NCI-H345 (cell line): ENCODE results near the gene VKORC1L1.
"Not testable (repeated sequence)": the region's sequence is repeated elsewhere in the genome, so short reads cannot be mapped to it uniquely, and the experiment has no call there.

ENCODE experiments used
- DNase-seq: peaks from one replicate; lab custom pipeline; 2025; lab: John Stamatoyannopoulos, UW

Gene VKORC1L1

DNA sequence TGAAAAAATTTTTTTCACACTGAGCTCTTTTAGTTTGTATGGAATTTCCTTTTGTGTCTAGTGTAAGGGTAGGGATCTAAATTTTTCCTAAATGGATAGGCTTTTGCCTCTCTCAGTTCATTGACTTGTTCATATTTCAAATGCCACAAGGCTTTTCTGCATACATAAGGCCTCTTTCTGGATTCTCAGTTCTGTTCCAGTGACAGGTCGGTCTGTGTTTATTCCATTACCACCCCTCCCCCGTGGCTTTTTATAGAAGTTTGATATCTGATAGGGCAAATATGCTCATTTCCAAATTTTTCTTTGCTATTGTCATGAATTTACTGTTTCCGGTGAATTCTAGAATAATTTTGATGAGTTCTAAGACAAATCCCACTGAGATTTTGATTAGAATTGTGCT lies 12.7 kb downstream of the VKORC1L1 start:
- not testable (repeated sequence) for DNase-seq

GRCh38 chr7:65888434-65889156 lies 15.7 kb downstream of the VKORC1L1 start:
- not testable (repeated sequence) for DNase-seq

DNA sequence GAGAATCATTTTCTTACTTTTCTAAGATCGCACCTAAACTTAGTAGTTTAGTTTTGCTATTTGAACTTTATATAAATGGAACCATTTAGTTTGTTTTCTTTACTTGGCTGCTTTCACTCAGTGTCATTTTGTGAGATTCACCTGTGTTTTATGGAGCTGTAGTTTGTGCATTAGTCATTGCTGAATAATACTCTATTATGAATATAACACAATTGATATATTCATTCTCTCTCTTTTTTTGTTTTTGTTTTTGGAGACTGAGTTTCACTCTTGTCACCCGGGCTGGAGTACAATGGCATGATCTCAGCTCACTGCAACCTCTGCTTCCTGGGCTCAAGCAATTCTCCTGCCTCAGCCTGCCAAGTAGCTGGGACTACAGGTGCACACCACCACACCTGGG lies 16.8 kb downstream of the VKORC1L1 start:
- not testable (repeated sequence) for DNase-seq

GRCh38 chr7:65892161-65892560 lies 19.3 kb downstream of the VKORC1L1 start:
- no peak for DNase-seq

GRCh38 chr7:65892835-65893234 lies 20.0 kb downstream of the VKORC1L1 start:
- DNase-seq = no peak

DNA sequence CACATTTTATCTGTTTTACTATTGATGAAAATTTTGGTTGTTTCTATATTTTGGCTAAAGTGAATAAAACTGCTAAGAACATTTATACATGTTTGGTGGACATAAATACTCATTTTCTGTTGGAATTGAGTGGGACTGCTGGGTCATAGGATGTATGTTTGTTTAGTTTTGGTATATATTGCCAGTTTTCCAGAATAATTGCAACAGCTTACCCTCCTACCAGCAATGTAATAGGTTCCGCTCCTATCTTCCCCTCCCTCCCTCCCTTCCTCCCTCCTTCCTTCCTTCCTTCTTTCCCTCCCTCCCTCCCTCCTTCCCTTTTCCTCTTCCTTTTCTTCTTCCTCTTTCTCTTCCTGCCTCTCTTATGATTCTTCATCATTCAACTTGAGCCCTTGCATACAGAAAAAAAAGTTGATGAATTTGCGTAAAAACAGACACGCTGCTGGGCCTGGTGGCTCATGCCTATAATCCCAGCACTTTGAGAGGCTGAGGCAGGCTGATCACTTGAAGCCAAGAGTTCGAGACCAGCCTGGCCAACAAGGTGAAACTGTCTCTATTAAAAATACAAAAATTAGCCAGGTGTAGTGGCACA lies 23.5 kb downstream of the VKORC1L1 start:
- DNase-seq = no peak

DNA sequence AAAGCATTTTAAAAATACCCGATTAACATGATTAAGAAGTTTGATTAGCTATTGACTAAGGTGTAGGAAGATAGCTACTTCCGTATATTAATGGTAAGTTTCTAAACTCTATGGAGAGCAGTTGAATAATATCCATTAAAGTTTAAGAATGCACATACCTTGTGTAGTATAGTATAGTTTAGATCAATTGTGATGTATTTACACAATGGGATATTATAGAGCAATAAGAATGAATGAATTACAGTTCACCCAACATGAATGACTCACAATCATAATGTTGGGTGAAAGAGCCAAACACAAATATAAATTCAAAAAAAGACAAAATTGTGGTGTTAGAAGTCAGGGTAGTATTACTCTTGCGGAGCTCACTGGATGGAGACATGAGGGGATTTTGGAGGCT lies 24.4 kb downstream of the VKORC1L1 start:
- DNase-seq = not testable (repeated sequence)

DNA sequence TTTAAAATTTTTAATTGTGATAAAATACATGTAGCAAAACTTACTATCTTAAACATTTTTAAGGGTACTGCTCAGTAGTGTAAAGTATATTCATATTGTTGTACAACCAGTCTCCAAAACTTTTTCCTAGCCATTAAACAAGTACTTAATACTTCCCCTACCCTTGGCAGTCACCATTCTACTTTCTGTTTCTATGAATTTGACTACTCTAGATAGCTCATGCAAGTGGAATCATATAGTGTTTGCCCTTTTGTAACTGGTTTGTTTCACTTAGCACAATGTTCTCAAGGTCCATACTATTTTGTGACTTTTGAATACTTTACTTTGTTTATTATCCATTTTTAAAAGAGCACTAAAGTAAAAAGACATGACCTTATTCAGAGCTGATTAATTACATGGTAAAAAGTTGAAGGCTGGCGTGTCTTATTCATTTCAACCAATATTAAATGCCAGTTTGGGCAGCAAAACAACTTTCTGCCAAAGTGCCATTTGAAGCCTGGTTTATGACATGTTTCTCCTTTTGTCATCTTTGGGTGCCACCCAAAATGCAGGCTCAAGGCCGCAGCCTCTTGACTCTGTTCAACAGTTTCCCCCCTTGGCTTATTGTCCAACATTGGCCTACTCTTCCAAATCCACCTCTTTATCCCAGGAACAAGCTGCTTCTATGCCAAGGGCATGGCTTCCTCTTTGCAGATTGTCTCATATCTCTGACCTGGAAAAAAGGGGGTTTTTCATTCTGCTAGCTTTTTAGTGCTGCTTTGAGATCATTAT lies 26.0 kb downstream of the VKORC1L1 start:
- not testable (repeated sequence) for DNase-seq

- DNase-seq = no peak
Measured at GRCh38 chr7:65902306-65902705, 29.4 kb downstream of the VKORC1L1 start.

GRCh38 chr7:65907501-65908198 lies 34.8 kb downstream of the VKORC1L1 start:
- DNase-seq = no peak

DNA sequence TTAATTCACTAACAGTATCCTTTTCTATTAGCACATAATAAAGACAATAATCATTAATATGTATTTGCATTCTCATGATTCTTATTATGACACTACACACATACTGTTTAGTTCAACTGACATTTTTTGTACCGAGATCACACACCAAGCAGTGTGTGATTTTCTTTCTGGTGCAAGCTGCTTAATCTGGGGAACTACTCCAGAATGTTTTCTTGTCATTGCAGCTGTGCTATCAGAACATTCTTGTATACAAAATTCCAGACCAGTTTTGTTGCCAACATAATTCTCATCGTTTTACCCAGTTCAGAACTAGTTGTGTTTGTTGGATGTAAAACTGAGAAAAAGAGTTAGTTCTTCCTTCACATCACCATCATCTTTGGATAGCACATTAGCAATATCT lies 37.4 kb downstream of the VKORC1L1 start:
- DNase-seq = no peak

DNA sequence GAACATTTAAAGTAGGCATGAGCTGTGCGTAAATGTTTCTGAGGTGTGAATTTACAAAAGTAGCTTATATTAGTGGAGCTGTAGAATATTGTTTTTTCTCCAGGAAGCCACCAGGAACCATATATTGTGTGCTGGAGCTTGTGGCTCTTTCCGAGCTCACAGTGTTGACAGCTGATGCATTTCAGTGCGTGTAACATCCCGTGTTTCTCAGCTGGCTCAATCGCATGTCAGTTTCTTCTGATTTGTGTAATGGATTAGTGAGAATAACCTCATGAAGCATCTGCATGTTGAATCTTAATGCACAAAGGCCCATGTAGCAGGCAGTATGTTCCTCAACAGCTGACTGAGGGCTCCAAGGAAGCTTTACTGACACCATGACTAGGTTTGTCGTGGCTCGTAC lies 39.4 kb downstream of the VKORC1L1 start:
- DNase-seq = no peak

- DNase-seq = no peak
Measured at GRCh38 chr7:65915921-65916657, 43.2 kb downstream of the VKORC1L1 start.

DNA sequence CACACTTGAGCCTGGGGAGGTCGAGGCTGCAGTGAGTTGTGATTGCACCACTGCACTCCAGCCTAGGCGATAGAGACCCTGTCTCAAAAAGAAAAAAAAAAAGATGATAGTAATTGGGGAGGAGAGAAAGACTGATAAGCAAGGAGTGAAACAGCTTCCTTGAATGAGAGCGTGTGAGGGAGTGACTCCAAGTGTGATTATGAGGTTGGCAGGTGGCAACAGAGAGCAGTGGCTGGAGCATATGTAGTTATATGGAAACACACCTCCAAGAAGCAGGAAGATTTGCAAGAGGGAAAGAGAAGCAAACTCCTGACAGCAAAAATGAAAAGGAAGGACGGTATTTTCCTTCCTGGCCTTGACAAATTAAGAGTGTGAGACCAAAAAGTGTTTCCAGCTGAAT lies 50.4 kb downstream of the VKORC1L1 start:
- no peak for DNase-seq

GRCh38 chr7:65924193-65924592 lies 51.3 kb downstream of the VKORC1L1 start:
- no peak for DNase-seq

DNA sequence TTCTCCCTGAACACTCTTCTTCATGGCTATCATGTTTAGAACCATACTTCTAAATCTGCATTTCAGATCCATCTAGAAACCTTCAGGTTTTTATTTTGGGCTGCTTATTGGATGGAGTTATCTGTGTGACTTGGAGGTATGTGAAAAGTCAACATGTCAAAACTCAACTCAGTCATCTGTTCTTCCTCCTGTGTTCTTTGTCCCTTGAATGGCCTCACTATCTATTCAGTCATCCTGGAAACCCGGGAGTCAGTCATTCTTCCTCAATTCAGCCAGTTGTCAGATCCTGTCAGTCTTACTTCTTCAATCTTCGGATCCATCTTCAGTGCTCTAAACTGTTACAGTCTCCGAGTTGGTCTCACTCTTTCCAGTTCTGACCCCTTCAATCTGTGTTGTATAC lies 52.2 kb downstream of the VKORC1L1 start:
- DNase-seq = no peak

DNA sequence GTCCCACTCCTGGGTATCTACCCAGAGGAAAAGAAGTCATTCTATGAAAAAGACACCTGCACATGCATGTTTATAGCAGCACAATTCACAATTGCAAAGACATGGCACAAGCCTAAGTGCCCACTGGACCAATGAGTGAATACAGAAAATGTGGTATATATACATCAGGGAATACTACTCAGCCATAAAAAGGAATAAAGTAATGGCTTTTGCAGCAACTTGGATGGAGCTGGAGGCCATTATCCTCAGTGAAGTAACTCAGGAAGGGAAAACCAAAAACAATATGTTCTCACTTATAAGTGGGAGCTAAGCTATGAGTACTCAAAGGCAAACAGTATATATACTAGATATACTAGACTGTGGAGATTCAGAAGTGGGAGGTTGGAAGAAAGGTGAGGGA lies 53.7 kb downstream of the VKORC1L1 start:
- no peak for DNase-seq

DNA sequence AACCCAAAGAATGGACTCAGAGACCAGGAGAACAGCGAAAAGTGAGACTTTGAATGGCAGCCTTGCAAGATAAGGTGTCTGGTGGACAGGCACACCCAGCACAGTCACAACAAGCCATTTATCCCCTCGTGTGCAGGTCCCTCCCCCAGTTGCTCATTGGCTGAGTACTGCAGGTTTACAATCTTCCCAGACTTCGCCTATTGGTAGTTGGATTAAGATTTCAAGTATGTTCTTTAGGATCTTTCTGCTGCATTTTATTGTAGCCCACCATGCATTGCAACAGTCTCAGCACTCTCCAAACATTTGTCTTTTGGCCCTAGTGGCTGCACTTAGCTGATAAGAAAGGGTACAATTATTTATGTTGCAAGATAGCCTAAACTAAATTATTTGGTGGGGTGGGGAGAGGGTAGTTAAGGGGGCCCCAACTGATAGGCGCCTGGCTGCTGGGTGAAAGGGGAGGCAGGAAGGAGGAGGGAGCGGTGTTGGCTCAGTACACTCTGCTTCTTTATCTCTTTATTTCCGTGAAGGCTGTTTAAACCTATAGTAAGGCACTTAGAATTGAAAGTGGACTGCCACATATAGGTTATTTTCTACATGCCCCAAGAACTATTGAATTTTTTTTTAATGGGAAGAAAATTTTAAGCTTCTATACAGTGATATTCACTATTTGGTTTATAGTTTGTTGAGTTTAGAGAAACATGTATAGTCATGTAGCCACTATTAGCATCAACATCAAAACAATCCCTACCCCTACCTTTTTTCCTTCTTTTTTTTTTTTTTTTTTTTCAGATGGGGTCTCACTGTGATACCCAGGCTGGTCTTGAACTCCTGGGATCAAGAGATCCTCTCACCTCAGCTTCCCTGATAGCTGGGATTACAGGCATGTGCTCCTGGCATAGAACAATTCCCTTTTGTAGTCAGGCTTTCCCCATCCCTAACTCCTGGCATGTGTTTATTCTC lies 54.9 kb downstream of the VKORC1L1 start:
- DNase-seq = no peak

DNA sequence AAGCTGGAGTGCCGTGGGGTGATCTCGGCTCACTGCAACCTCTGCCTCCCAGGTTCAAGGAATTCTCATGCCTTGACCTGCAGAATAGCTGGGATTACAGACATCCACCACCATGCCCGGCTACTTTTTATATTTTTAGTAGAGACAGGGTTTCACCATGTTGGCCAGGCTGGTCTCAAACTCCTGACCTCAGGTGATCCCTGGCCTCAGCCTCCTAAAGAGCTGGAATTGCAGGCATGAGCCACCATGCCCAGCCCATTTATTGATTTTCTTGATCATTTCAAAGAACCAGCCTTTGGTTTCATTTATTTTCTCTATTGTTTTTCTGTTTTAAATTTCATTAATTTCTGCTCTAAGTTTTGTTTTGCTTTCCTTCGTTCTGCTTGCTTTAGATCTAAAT lies 58.8 kb downstream of the VKORC1L1 start:
- no peak for DNase-seq

DNA sequence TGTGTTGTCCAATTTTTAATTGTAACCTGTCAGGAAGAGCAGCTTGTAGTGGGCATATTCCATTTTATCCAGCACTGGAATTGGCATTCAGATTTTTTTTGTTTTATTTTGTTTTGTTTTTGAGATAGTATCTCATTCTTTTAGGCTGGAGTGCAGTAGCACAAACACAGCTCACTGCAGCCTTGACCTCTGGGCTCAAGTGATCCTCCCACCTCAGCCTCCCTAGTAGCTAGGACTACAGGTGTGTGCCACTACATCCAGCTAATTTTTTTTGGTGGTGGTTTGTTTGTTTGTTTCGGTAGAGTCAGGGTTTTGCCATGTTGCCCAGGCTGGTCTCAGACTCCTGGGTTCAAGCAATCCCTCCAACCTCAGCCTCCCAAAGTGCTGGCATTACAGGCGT lies 64.4 kb downstream of the VKORC1L1 start:
- DNase-seq = no peak
